ENCODE data around the gene EIF2S3B. TPM values are rescaled to one million over a fixed set of nuclear protein-coding genes. Genes with fewer than 3 reads are reported as not detected.
"Not testable (repeated sequence)": the region's sequence is repeated elsewhere in the genome, so short reads cannot be mapped to it uniquely, and the experiment has no call there.

Gene EIF2S3B
- total and polyA plus RNA-seq, 2 experiments from 2014 or later: 1.3 TPM; not detected in 1

- Histone ChIP-seq H3K36me3 (replicated peaks; ENCODE audit: insufficient read depth, low read depth) (no peaks in the 10 kb centered on the region), H3K9me3 (ENCODE audit: low read depth) (no peaks in the 10 kb centered on the region), H3K27ac (no peak overlapping the region), H4K20me1 (ENCODE audit: insufficient read depth, poor library complexity, severe bottlenecking) (no peaks in the 10 kb centered on the region), H3K79me2 (no peaks in the 10 kb centered on the region), H3K4me1 (ENCODE audit: insufficient read depth) (no peaks in the 10 kb centered on the region), H2AFZ (no peak overlapping the region), H3K4me2 (no peak overlapping the region), H3K9me2 (replicated peaks; ENCODE audit: insufficient read depth) (no peaks in the 10 kb centered on the region), H3K4me3 (no peak overlapping the region), H3K27me3 (no peaks in the 10 kb centered on the region)
- DNase-seq (ENCODE audit: low spot score): no peak
- TF ChIP-seq, protein P1, sequence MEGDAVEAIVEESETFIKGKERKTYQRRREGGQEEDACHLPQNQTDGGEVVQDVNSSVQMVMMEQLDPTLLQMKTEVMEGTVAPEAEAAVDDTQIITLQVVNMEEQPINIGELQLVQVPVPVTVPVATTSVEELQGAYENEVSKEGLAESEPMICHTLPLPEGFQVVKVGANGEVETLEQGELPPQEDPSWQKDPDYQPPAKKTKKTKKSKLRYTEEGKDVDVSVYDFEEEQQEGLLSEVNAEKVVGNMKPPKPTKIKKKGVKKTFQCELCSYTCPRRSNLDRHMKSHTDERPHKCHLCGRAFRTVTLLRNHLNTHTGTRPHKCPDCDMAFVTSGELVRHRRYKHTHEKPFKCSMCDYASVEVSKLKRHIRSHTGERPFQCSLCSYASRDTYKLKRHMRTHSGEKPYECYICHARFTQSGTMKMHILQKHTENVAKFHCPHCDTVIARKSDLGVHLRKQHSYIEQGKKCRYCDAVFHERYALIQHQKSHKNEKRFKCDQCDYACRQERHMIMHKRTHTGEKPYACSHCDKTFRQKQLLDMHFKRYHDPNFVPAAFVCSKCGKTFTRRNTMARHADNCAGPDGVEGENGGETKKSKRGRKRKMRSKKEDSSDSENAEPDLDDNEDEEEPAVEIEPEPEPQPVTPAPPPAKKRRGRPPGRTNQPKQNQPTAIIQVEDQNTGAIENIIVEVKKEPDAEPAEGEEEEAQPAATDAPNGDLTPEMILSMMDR (IDR thresholded peaks at IDR 0.05; ENCODE audit: poor library complexity): no peak
- TF ChIP-seq EZH2phosphoT487 (IDR thresholded peaks at IDR 0.05; ENCODE audit: low read depth, severe bottlenecking, unreplicated experiment) (no peak), EZH2 (IDR thresholded peaks at IDR 0.05; ENCODE audit: borderline replicate concordance) (no peak)
- WGBS (ENCODE audit: low lambda C conversion rate, missing lambda C conversion rate): 93% methylated on average over 1 of the region's 1 CpG
Observed at GRCh38 chr12:10469701-10470100, 36.0 kb upstream of the EIF2S3B start.

DNA sequence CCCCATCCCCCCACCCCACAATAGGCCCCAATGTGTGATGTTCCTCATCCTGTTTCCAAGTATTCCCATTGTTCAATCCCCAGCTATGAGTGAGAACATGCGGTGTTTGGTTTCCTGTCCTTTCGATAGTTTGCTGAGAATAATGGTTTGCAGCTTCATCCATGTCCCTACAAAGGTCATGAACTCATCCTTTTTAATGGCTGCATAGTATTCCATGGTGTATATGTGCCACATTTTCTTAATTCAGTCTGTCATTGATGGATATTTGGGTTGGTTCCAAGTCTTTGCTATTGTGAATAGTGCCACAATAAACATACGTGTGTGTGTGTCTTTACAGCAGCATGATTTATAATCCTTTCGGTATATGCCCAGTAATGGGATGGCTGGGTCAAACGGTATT lies 32.9 kb upstream of the EIF2S3B start:
- not testable (repeated sequence) for H3K27me3 ChIP-seq; H3K4me1 ChIP-seq (ENCODE audit: insufficient read depth); H3K79me2 ChIP-seq; H3K36me3 ChIP-seq (replicated peaks; ENCODE audit: insufficient read depth, low read depth); H3K4me2 ChIP-seq; DNase-seq (ENCODE audit: low spot score); H3K9me2 ChIP-seq (replicated peaks; ENCODE audit: insufficient read depth); H2AFZ ChIP-seq; H4K20me1 ChIP-seq (ENCODE audit: insufficient read depth, poor library complexity, severe bottlenecking); H3K27ac ChIP-seq; H3K9me3 ChIP-seq (ENCODE audit: low read depth); H3K4me3 ChIP-seq
- WGBS (ENCODE audit: low lambda C conversion rate, missing lambda C conversion rate): 97% methylated on average over 5 of the region's 5 CpGs

DNA sequence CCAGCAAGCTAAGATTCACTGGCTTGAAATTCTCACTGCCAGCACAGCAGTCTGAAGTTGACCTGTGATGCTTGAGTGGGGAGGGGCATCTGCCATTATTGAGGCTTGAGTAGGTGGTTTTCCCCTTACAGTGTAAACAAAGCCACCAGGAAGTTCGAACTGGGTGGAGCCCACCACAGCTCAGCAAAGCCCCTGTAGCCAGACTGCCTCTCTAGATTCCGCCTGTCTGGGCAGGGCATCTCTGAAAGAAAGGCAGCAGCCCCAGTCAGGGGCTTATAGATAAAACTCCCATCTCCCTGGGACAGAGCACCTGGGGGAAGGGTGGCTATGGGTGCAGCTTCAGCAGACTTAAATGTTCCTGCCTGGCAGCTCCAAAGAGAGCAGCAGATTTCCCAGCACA lies 23.8 kb upstream of the EIF2S3B start:
- 65% methylated on average over 2 of the region's 2 CpGs for WGBS (ENCODE audit: low lambda C conversion rate, missing lambda C conversion rate)
- DNase-seq (ENCODE audit: low spot score): not testable (repeated sequence)

DNA sequence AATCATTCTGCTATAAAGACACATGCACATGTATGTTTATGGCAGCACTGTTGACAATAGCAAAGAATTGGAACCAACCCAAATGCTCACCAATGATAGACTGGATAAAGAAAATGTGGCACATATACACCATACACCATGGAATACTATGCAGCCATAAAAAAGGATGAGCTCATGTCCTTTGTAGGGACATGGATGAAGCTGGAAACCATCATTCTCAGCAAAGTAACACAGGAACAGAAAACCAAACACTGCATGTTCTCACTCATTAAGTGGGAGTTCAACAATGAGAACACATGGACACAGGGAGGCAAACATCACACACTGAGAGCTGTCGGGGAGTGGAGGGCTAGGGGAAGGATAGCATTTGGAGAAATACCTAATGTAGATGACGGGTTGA lies 18.4 kb upstream of the EIF2S3B start:
- not testable (repeated sequence) for H3K9me3 ChIP-seq (ENCODE audit: low read depth); H3K79me2 ChIP-seq; H3K27ac ChIP-seq; H4K20me1 ChIP-seq (ENCODE audit: insufficient read depth, poor library complexity, severe bottlenecking); H3K36me3 ChIP-seq (replicated peaks; ENCODE audit: insufficient read depth, low read depth); H3K4me3 ChIP-seq; DNase-seq (ENCODE audit: low spot score); H2AFZ ChIP-seq; H3K4me1 ChIP-seq (ENCODE audit: insufficient read depth); H3K9me2 ChIP-seq (replicated peaks; ENCODE audit: insufficient read depth); H3K4me2 ChIP-seq; H3K27me3 ChIP-seq
- WGBS (ENCODE audit: low lambda C conversion rate, missing lambda C conversion rate): 92% methylated on average over 2 of the region's 2 CpGs

More for the DNA sequence above, 23.8 kb upstream of the EIF2S3B start:
- H3K27me3 ChIP-seq; H3K9me3 ChIP-seq (ENCODE audit: low read depth); H3K9me2 ChIP-seq (replicated peaks; ENCODE audit: insufficient read depth); H3K4me3 ChIP-seq; H3K4me1 ChIP-seq (ENCODE audit: insufficient read depth); H2AFZ ChIP-seq; H3K36me3 ChIP-seq (replicated peaks; ENCODE audit: insufficient read depth, low read depth); H4K20me1 ChIP-seq (ENCODE audit: insufficient read depth, poor library complexity, severe bottlenecking); H3K79me2 ChIP-seq; H3K27ac ChIP-seq; H3K4me2 ChIP-seq: not testable (repeated sequence)

- peaks cover 4% of the 10 kb centered on the region for H3K27me3 ChIP-seq
- no peak overlapping the region for H3K4me2 ChIP-seq
- TF ChIP-seq EZH2phosphoT487 (IDR thresholded peaks at IDR 0.05; ENCODE audit: low read depth, severe bottlenecking, unreplicated experiment): no peak
- TF ChIP-seq, protein P1 (IDR thresholded peaks at IDR 0.05; ENCODE audit: poor library complexity): no peak
- TF ChIP-seq EZH2 (IDR thresholded peaks at IDR 0.05; ENCODE audit: borderline replicate concordance): no peak
- H3K9me2 ChIP-seq (replicated peaks; ENCODE audit: insufficient read depth): no peaks in the 10 kb centered on the region
- H3K9me3 ChIP-seq (ENCODE audit: low read depth): no peaks in the 10 kb centered on the region
- no peaks in the 10 kb centered on the region for H4K20me1 ChIP-seq (ENCODE audit: insufficient read depth, poor library complexity, severe bottlenecking)
- no peak overlapping the region for H3K4me3 ChIP-seq
- H2AFZ ChIP-seq: no peak overlapping the region
- H3K36me3 ChIP-seq (replicated peaks; ENCODE audit: insufficient read depth, low read depth): no peaks in the 10 kb centered on the region
- no peaks in the 10 kb centered on the region for H3K79me2 ChIP-seq
- no peak overlapping the region for H3K27ac ChIP-seq
- WGBS (ENCODE audit: low lambda C conversion rate, missing lambda C conversion rate): 84% methylated on average over 4 of the region's 4 CpGs
- no peak for DNase-seq (ENCODE audit: low spot score)
- no peaks in the 10 kb centered on the region for H3K4me1 ChIP-seq (ENCODE audit: insufficient read depth)
Observed at GRCh38 chr12:10491766-10492165, 13.9 kb upstream of the EIF2S3B start.

All from hepatocyte (in vitro differentiated cells).